Loucy (cell line): ENCODE data around the gene C13orf46.

Experiments
- H2AFZ ChIP-seq: fragments of 200-600 bp; sonication (generic); 2 replicates; pipeline ENCODE4 v1.6.0; 2016; ENCODE audit warnings: antibody characterized with exemption, mild to moderate bottlenecking, low read length, moderate library complexity
- H3F3A ChIP-seq: fragments of 200-600 bp; 2 replicates; pipeline ENCODE4 v1.6.0; 2016; ENCODE audit warnings: antibody characterized with exemption, low read depth, mild to moderate bottlenecking
- H3K27me3 ChIP-seq: fragments of 200-600 bp; sonication (generic); 2 replicates; pipeline ENCODE4 v1.6.1; 2014; ENCODE audit warnings: low read length, mild to moderate bottlenecking; ENCODE audit not compliant: insufficient read depth, poor library complexity, severe bottlenecking
- H3K36me3 ChIP-seq: fragments of 200-600 bp; sonication (generic); 2 replicates; pipeline ENCODE4 v1.6.1; 2016; ENCODE audit warnings: low read length; ENCODE audit not compliant: insufficient read depth
- H3K4me1 ChIP-seq: fragments of 200-600 bp; sonication (generic); 2 replicates; pipeline ENCODE4 v1.5.1; 2014; ENCODE audit warnings: low read length, mild to moderate bottlenecking; ENCODE audit not compliant: insufficient read depth, poor library complexity, severe bottlenecking
- H3K4me2 ChIP-seq: fragments of 200-600 bp; sonication (generic); 2 replicates; pipeline ENCODE4 v1.6.0; 2014; ENCODE audit warnings: antibody characterized with exemption, low read length, low read depth, mild to moderate bottlenecking; ENCODE audit not compliant: poor library complexity, severe bottlenecking
- H3K4me3 ChIP-seq: fragments of 200-600 bp; sonication (generic); 2 replicates; pipeline ENCODE4 v1.5.1; 2014; ENCODE audit warnings: low read length, mild to moderate bottlenecking, mixed read lengths; ENCODE audit not compliant: poor library complexity, severe bottlenecking
- H3K79me2 ChIP-seq: fragments of 200-600 bp; sonication (generic); 2 replicates; pipeline ENCODE4 v1.6.1; 2014; ENCODE audit warnings: low read length; ENCODE audit not compliant: insufficient read depth
- H3K9ac ChIP-seq: fragments of 200-600 bp; sonication (generic); 2 replicates; pipeline ENCODE4 v1.6.0; 2014; ENCODE audit warnings: mild to moderate bottlenecking, low read depth, low read length, moderate library complexity; ENCODE audit not compliant: poor library complexity, severe bottlenecking
- H3K9me2 ChIP-seq: fragments of 200-600 bp; sonication (generic); replicated peaks from 2 replicates; pipeline ENCODE4 v1.6.1; 2016; ENCODE audit warnings: low read depth, low read length, mixed read lengths
- H3K9me3 ChIP-seq: fragments of 200-600 bp; sonication (generic); 2 replicates; pipeline ENCODE4 v1.6.1; 2014; ENCODE audit warnings: mild to moderate bottlenecking, antibody characterized with exemption, low read length, low read depth; ENCODE audit not compliant: insufficient read depth
- H4K20me1 ChIP-seq: fragments of 200-600 bp; sonication (generic); 2 replicates; pipeline ENCODE4 v1.6.0; 2014; ENCODE audit warnings: antibody characterized with exemption, low read length, mild to moderate bottlenecking; ENCODE audit not compliant: insufficient read depth, poor library complexity, severe bottlenecking
- CTCF ChIP-seq: fragments of 200-600 bp; sonication (generic); conservative IDR thresholded peaks from 2 replicates; pipeline ENCODE4 v1.5.1; 2014; ENCODE audit warnings: mild to moderate bottlenecking, antibody characterized with exemption, low read length
- EZH2phosphoT487 ChIP-seq: fragments of 200-600 bp; IDR thresholded peaks from 2 replicates; pipeline ENCODE4 v1.6.1; 2018; ENCODE audit warnings: antibody characterized with exemption, mild to moderate bottlenecking, moderate library complexity, borderline replicate concordance

Gene C13orf46

GRCh38 chr13:113935001-113935844 is 38.7 kb downstream of the C13orf46 start:
- no peaks in the 10 kb centered on the region for H3F3A ChIP-seq
- no peaks in the 10 kb centered on the region for H3K27me3 ChIP-seq
- no peaks in the 10 kb centered on the region for H3K9me3 ChIP-seq
- no peak for TF ChIP-seq CTCF
- TF ChIP-seq EZH2phosphoT487, result no peak
- H4K20me1 ChIP-seq, result no peaks in the 10 kb centered on the region
- no peak overlapping the region for H3K4me3 ChIP-seq
- no peak overlapping the region for H2AFZ ChIP-seq
- no peaks in the 10 kb centered on the region for H3K9me2 ChIP-seq
- H3K4me1 ChIP-seq, result peaks cover 5% of the 10 kb centered on the region
- no peak overlapping the region for H3K4me2 ChIP-seq
- H3K79me2 ChIP-seq, result no peaks in the 10 kb centered on the region
- no peaks in the 10 kb centered on the region for H3K36me3 ChIP-seq
- H3K9ac ChIP-seq, result no peak overlapping the region

- no peaks in the 10 kb centered on the region for H4K20me1 ChIP-seq
- no peaks in the 10 kb centered on the region for H3K36me3 ChIP-seq
- H3K4me1 ChIP-seq, result peaks cover 5% of the 10 kb centered on the region
- H2AFZ ChIP-seq, result no peak overlapping the region
- TF ChIP-seq EZH2phosphoT487, result no peak
- TF ChIP-seq CTCF, result no peak
- no peaks in the 10 kb centered on the region for H3K9me3 ChIP-seq
- no peak overlapping the region for H3K9ac ChIP-seq
- no peak overlapping the region for H3K4me2 ChIP-seq
- no peaks in the 10 kb centered on the region for H3K79me2 ChIP-seq
- no peak overlapping the region for H3K4me3 ChIP-seq
- no peaks in the 10 kb centered on the region for H3K27me3 ChIP-seq
- H3K9me2 ChIP-seq, result no peaks in the 10 kb centered on the region
- no peaks in the 10 kb centered on the region for H3F3A ChIP-seq
Observed at GRCh38 chr13:113934576-113934975, 39.3 kb downstream of the C13orf46 start.

- H3F3A ChIP-seq, result no peaks in the 10 kb centered on the region
- peaks cover 5% of the 10 kb centered on the region for H3K4me1 ChIP-seq
- no peaks in the 10 kb centered on the region for H4K20me1 ChIP-seq
- no peaks in the 10 kb centered on the region for H3K9me2 ChIP-seq
- H3K4me3 ChIP-seq, result no peak overlapping the region
- no peak overlapping the region for H2AFZ ChIP-seq
- no peaks in the 10 kb centered on the region for H3K9me3 ChIP-seq
- TF ChIP-seq CTCF, result no peak
- no peak for TF ChIP-seq EZH2phosphoT487
- H3K4me2 ChIP-seq, result no peak overlapping the region
- H3K9ac ChIP-seq, result no peak overlapping the region
- H3K79me2 ChIP-seq, result no peaks in the 10 kb centered on the region
- H3K27me3 ChIP-seq, result no peaks in the 10 kb centered on the region
- H3K36me3 ChIP-seq, result no peaks in the 10 kb centered on the region
Observed at GRCh38 chr13:113933901-113934300, 40.0 kb downstream of the C13orf46 start.
